GM18508 (cell line): ENCODE results near the gene SIX5.
A peak's percentile ranks its signal among the peaks of the same experiment; 100 is the strongest.

Experiments used
- ATAC-seq: cut with Tn5 transposase; IDR thresholded peaks from one replicate; pipeline ENCODE4 v1.9.1; 2021; ENCODE audit warnings: moderate number of reproducible peaks; ENCODE audit not compliant: insufficient read depth, unreplicated experiment

Gene SIX5

GRCh38 chr19:45717131-45717982 lies 51.7 kb downstream of the SIX5 start:
- ATAC-seq: peak; percentile 79

GRCh38 chr19:45716359-45717130 lies 52.5 kb downstream of the SIX5 start:
- no peak for ATAC-seq

GRCh38 chr19:45715139-45715538 lies 53.9 kb downstream of the SIX5 start:
- ATAC-seq: no peak
